Measurements from ENCODE around the gene SLC17A7.
"Not testable (repeated sequence)": the region's sequence is repeated elsewhere in the genome, so short reads cannot be mapped to it uniquely, and the experiment has no call there.

SLC17A7 gene

GRCh38 chr19:49444100-49444700, 2.9 kb upstream of the SLC17A7 start:
- not testable (repeated sequence) for DNase-seq (ENCODE audit: low read depth in 2 of 2)

GRCh38 chr19:49443366-49444099, 2.2 kb upstream of the SLC17A7 start:
- DNase-seq (ENCODE audit: low read depth in 2 of 2), result peak; percentile 81 to 92

DNA sequence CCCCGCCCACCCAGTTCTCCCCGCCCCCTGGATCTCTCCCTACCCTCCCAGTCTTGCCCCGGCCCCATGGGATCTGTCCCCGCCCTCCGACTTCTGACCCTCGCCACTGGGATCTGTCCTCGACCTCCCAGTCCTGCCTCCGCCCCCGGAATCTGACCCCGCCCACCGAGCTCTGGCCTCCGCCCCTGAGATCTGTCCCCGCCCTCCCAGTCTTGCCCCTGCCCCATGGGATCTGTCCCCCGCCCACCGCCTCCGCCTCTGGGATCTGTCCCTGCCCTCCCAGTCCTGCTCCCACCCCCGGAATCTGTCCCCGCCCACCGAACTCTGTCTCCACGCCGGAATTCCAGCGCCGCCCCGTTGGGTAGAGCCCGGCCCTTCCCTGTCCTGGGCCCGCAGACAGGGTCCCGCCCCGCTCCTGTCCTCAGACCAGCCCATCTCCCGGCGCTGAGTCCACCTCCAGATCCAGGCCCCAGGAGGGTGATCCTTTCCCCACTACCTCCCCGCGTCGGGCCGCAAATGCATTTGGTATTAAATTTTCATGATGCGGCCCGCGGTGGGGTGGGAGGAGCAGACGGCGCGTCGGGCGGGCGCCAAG, 1.5 kb upstream of the SLC17A7 start:
- DNase-seq (ENCODE audit: low read depth in 2 of 2), result peak; percentile 21 to 70

DNA sequence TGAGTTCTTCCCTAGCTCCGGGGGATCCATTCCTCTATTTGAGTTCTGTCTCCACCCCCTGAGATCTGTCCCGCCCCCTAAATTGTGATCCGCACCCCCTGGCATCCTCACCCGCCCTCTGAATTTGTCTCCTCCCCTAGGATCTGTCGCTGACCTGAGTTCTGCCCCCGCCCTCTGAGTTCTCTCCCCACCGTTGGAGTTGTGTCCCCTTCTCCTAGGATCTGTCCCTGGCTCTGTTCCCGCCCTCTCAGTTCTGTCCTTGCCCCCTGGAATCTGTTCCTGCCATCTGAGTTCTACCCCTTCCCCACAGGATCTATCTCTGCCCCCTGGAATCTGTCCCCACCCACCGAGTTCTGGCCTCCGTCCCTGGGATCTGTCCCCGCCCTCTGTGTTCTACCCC, 1.0 kb upstream of the SLC17A7 start:
- DNase-seq (ENCODE audit: low read depth in 2 of 2), result no peak

- no peak for DNase-seq (ENCODE audit: low read depth in 2 of 2)
Measured at GRCh38 chr19:49441960-49442350, 628 bp upstream of the SLC17A7 start.

DNA sequence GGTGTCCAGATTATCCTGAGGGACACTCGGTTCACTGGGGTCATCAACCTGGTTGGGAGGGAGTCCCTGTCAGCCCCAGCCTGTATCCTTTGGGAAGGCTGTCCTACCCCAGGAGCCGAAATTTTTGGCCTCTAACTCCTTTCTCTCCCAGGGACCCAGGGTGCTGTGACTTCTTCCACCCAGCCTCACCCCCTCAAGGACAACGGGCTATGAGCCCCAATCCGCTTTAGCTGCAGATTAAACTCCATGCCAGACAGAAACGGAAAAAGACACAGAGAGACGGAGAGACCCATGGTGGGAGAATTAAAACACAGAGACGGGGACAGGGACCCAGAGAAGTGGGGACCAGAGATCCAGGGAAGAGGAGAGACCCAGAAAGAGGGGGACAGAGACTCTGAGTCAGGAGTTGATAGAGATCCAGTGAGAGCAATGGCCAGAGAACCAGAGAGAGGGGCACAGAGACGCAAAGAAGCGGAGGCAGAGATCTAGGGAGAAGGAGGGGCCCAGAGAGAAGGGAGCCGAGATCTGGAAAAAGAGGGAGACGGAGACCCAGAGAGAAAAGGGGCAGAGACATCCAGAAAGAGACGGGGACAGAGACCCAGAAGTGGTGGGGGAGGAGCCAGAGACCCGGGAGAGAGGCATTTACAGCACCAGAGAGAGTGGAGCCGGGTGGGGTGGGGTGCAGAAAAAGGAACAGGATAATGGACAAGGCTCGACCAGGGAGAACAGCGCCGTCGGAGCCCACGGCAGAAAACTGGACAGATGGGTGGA, 703 bp downstream of the SLC17A7 start:
- no peak for DNase-seq (ENCODE audit: low read depth in 2 of 2)

GRCh38 chr19:49439836-49440235, 1.5 kb downstream of the SLC17A7 start:
- DNase-seq (ENCODE audit: low read depth in 2 of 2), result no peak

GRCh38 chr19:49438261-49438660, 3.1 kb downstream of the SLC17A7 start:
- DNase-seq (ENCODE audit: low read depth in 2 of 2), result no peak

GRCh38 chr19:49437231-49437630, 4.1 kb downstream of the SLC17A7 start:
- DNase-seq (ENCODE audit: low read depth in 2 of 2), result no peak

GRCh38 chr19:49436381-49437017, 4.8 kb downstream of the SLC17A7 start:
- DNase-seq (ENCODE audit: low read depth in 2 of 2), result peak; percentile 26 to 61

GRCh38 chr19:49435670-49436069, 5.7 kb downstream of the SLC17A7 start:
- DNase-seq (ENCODE audit: low read depth in 2 of 2), result no peak

- DNase-seq (ENCODE audit: low read depth in 2 of 2), result no peak
Measured at GRCh38 chr19:49434907-49435583, 6.3 kb downstream of the SLC17A7 start.

GRCh38 chr19:49433240-49433901, 8.0 kb downstream of the SLC17A7 start:
- no peak for DNase-seq (ENCODE audit: low read depth in 2 of 2)

- no peak for DNase-seq (ENCODE audit: low read depth in 2 of 2)
Measured at GRCh38 chr19:49432141-49433073, 8.9 kb downstream of the SLC17A7 start.

DNA sequence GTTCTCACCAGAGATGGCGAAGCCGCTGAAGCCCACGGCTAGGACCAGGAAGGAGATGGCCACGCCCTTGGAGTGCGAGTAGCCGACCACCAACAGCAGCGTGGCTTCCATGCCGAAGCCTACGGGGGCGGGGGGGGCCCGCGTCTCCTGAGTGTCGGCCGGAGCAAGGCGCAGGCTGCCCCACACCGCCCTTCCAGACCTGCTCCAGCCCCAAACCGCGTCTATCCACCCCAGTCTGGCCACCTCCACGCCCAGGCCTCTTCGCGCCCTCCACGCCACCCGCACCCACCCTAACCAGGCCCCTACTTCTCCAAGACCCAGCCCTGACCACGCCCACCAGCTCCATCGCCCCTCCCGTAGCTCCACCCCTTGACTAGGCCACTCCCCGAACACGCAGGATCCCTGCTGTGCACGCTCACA, 10.0 kb downstream of the SLC17A7 start:
- DNase-seq (ENCODE audit: low read depth in 2 of 2), result no peak

- DNase-seq (ENCODE audit: low read depth in 2 of 2), result no peak
Measured at GRCh38 chr19:49430678-49431329, 10.5 kb downstream of the SLC17A7 start.

DNA sequence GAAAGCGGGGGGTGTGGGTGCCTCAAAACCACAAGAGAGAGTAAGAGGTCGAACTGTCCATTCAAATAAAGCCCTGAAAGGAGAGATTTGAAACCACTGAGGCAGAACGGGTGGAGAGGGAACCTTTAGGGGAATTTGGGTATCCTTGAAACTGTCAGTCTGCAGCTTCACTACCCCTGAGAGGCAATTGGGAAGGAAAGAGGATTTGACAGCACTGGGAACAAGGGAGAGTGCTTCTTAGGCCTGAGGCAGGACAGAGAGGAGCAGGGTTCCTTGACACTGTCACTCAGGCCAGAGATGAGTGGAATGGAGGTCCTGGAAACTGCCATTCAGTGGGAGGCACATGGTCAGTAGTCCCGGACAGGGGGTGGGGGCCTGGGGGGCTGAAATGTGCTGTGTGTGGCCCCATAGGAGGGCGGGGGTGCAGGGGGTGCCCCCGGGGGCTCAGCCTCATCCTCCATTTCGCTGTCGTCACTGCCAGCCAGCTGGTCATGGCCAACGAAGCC, 11.1 kb downstream of the SLC17A7 start:
- DNase-seq (ENCODE audit: low read depth in 2 of 2), result no peak

GRCh38 chr19:49428547-49429451, 12.5 kb downstream of the SLC17A7 start:
- no peak for DNase-seq (ENCODE audit: low read depth in 2 of 2)
